Measurements from ENCODE around the gene C19orf44. TPM values are rescaled to one million over a fixed set of nuclear protein-coding genes. Genes with fewer than 3 reads are reported as not detected.
"Not testable (repeated sequence)": the region's sequence is repeated elsewhere in the genome, so short reads cannot be mapped to it uniquely, and the experiment has no call there.

The C19orf44 gene
- total RNA-seq, 1 donor from 2014 or later, result 6.6 TPM

DNA sequence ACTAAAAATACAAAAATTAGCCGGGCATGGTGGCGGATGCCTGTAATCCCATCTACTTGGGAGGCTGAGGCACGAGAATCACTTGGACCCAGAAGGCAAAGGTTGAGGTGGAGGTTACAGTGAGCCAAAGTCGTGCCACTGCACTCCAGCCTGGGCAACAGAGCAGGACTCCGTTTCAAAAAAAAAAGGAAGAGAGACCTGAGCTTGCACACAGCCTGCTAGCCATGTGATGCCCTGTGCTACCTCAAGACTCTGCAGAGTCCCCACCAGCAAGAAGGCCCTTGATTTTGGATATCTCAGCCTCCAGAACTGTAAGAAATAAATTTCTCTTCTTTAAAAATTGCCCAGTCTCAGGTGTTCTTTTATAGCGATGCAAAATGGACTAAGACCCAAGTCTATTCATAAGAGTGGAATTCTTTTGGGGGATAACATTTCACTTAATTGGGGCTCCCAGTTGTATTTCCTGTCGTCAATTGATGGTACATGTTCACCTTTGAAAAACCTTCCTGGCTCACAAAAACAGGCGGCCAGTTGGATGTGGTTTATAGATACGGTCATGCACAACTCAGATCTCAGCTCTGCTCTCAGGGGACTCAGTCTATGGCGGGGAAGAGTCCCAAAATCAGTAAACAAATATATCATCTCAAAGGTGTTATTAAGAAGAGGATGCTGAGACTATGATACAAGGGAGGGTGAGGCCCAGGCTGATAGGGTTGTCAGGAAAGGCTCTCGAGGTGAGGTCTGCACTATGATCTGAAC, 48.5 kb downstream of the C19orf44 start:
- peaks cover 10% of the 10 kb centered on the region for H3K36me3 ChIP-seq
- H3K9me3 ChIP-seq, result no peaks in the 10 kb centered on the region
- no peak overlapping the region for H3K4me3 ChIP-seq
- H3K27ac ChIP-seq, result no peak overlapping the region
- intact Hi-C loops (cut with DNase I), result no loop called here
- no peak for ATAC-seq
- peaks cover 32% of the 10 kb centered on the region for H3K4me1 ChIP-seq
- no peak for TF ChIP-seq CTCF (IDR thresholded peaks at IDR 0.05)
- no peaks in the 10 kb centered on the region for H3K27me3 ChIP-seq (ENCODE audit: low read depth)
- DNase-seq, result no peak

DNA sequence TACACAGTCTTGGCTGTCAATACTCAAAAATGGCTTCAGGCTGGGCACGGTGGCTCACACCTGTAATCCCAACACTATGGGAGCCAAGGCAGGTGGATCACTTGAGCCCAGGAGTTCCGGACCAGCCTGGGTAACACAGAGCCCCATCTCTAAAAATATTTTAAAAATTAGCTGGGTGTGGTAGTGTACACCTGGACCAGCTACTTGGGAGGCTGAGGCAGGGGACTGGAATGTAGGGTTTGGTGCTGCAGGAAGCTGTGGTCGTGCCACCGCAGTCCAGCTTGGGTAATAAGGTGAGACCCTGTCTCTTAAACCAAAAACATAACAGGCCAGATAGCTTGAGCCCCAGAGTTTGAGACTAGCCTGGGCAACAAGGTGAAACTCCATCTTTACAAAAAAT, 52.8 kb downstream of the C19orf44 start:
- no peak for TF ChIP-seq CTCF (IDR thresholded peaks at IDR 0.05)
- Histone ChIP-seq H3K4me1 (peaks cover 1% of the 10 kb centered on the region), H3K27ac (no peak overlapping the region), H3K27me3 (ENCODE audit: low read depth) (no peaks in the 10 kb centered on the region), H3K4me3 (no peak overlapping the region), H3K9me3 (no peaks in the 10 kb centered on the region), H3K36me3 (peaks cover 31% of the 10 kb centered on the region)
- no peak for DNase-seq
- ATAC-seq, result peak; percentile 48 to 64
- intact Hi-C loops (cut with DNase I), result no loop called here

DNA sequence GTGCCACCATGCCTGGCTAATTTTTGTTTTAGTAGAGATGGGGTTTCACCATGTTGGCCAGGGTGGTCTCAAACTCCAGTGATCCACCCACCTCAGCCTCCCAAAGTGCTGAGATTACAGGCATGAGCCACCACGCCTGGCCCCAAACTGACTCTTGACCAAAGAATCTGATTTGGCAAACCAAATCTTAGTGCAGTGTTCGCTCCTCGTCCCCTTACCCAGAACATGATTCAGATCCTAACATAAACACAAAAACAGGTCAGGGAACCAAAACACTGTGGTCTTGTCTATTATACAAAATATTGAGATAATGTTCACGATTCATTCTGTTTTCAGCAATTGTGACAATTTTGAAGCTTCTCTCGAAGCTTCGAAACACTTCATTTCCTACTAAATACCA, 55.7 kb downstream of the C19orf44 start:
- H3K4me1 ChIP-seq; H3K27ac ChIP-seq; H3K9me3 ChIP-seq; H3K27me3 ChIP-seq (ENCODE audit: low read depth); ATAC-seq; DNase-seq; intact Hi-C loops (cut with DNase I); H3K4me3 ChIP-seq: not testable (repeated sequence)
- H3K36me3 ChIP-seq, result peaks cover 59% of the 10 kb centered on the region

- no peak for DNase-seq
- H3K36me3 ChIP-seq, result peaks cover 76% of the 10 kb centered on the region
- TF ChIP-seq CTCF (IDR thresholded peaks at IDR 0.05), result no peak
Measured at GRCh38 chr19:16554776-16555175, 58.6 kb downstream of the C19orf44 start.

DNA sequence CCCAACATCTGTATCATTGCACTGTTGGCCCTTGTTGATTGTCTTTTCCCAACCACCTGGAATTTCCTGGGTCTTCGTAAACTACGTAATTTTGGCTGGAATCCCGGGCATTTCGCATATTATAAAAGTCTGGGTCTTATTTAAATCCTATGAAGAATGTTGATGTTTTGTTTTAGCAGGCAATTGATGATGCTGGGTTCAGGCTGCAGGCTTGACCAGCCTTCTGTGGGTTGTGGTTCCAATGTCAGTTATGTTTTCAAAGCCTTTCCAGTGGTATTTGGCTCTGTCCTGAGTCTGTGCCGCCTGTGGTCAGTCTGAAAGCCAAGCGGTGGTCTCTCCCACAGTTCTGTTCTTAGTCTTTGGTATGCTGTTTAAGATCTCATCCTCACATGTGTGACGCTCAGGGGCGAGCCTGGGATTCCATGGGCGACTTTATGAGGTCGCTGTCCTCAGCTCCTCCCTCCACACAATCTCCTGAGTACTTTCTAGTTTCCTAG, 63.6 kb downstream of the C19orf44 start:
- Histone ChIP-seq H3K4me1 (peaks cover 9% of the 10 kb centered on the region), H3K27ac (no peak overlapping the region), H3K4me3 (no peak overlapping the region), H3K9me3 (no peaks in the 10 kb centered on the region), H3K27me3 (ENCODE audit: low read depth) (no peaks in the 10 kb centered on the region), H3K36me3 (peaks cover 87% of the 10 kb centered on the region)
- ATAC-seq (no peak), DNase-seq (no peak)
- no peak for TF ChIP-seq CTCF (IDR thresholded peaks at IDR 0.05)
- intact Hi-C loops (cut with DNase I), result no loop called here

More at GRCh38 chr19:16554776-16555175, 58.6 kb downstream of the C19orf44 start:
- H3K4me1 ChIP-seq, result no peaks in the 10 kb centered on the region
- H3K4me3 ChIP-seq, result no peak overlapping the region
- no peaks in the 10 kb centered on the region for H3K27me3 ChIP-seq (ENCODE audit: low read depth)
- no peak for ATAC-seq
- no peaks in the 10 kb centered on the region for H3K9me3 ChIP-seq
- intact Hi-C loops (cut with DNase I), result no loop called here
- H3K27ac ChIP-seq, result no peak overlapping the region

DNA sequence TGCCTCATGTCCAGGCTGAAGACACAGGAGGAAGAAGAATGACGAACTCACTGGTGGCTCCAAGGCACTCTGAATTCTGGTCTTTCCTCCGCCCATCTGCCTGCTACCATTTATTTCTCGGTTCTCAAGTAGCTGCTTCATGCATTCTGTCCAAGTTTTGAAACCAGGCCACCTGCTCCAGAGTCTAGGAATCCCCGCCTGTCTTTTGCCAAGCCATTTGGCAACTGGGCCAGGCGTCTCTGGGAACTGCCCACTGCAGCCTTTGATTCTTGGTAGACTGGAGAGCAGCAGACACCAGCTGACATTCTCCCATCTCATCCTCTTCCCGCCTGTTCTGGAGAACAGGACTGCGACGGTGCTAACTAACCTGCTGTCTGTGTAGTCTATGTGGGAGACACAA, 65.2 kb downstream of the C19orf44 start:
- no peaks in the 10 kb centered on the region for H3K9me3 ChIP-seq
- DNase-seq (no peak), ATAC-seq (no peak)
- no peak overlapping the region for H3K4me3 ChIP-seq
- H3K36me3 ChIP-seq, result peaks cover 87% of the 10 kb centered on the region
- no peaks in the 10 kb centered on the region for H3K27me3 ChIP-seq (ENCODE audit: low read depth)
- intact Hi-C loops (cut with DNase I), result no loop called here
- TF ChIP-seq CTCF (IDR thresholded peaks at IDR 0.05), result no peak
- H3K4me1 ChIP-seq, result peaks cover 23% of the 10 kb centered on the region
- H3K27ac ChIP-seq, result no peak overlapping the region

Measured in lower lobe of right lung (tissue), 2 donors.